Neural crest cell (in vitro differentiated cells): ENCODE data around the gene ORC1. TPM values are rescaled to one million over a fixed set of nuclear protein-coding genes. Genes with fewer than 3 reads are reported as not detected.

Experiments used
- DNase-seq: peaks from one replicate; pipeline ENCODE4 v3.0.0; 2021; ENCODE audit warnings: low read depth, mixed read lengths, low spot score
- H3K27ac Mint-ChIP-seq: one replicate; pipeline ENCODE4 v1.8.0; 2021; ENCODE audit warnings: mild to moderate bottlenecking, mixed read lengths; ENCODE audit not compliant: unreplicated experiment
- H3K27me3 Mint-ChIP-seq: 2 replicates; pipeline ENCODE4 v1.8.0; 2021; ENCODE audit warnings: low read depth, mild to moderate bottlenecking, mixed read lengths
- H3K36me3 Mint-ChIP-seq: 2 replicates; pipeline ENCODE4 v1.8.0; 2021; ENCODE audit warnings: low read depth, mild to moderate bottlenecking, mixed read lengths
- H3K4me1 Mint-ChIP-seq: 2 replicates; pipeline ENCODE4 v1.8.0; 2021; ENCODE audit warnings: mixed read lengths
- H3K4me3 Mint-ChIP-seq: one replicate; pipeline ENCODE4 v1.8.0; 2021; ENCODE audit warnings: mild to moderate bottlenecking, mixed read lengths
- H3K9me3 Mint-ChIP-seq: 2 replicates; pipeline ENCODE4 v1.8.0; 2021; ENCODE audit warnings: mixed read lengths
- total RNA-seq: library from RNA; stranded (reverse); gene quantifications from 2 replicates; pipeline ENCODE4 v1.2.1, GENCODE V29; 2021
- TF ChIP-seq, protein P1 (sequence below): fragments of 200-600 bp; sonication (generic); conservative IDR thresholded peaks from 2 replicates; pipeline ENCODE4 v1.5.0; 2021; ENCODE audit warnings: antibody characterized with exemption, mild to moderate bottlenecking

Gene ORC1
- total RNA-seq, 1 donor from 2014 or later = 36.9 TPM

DNA sequence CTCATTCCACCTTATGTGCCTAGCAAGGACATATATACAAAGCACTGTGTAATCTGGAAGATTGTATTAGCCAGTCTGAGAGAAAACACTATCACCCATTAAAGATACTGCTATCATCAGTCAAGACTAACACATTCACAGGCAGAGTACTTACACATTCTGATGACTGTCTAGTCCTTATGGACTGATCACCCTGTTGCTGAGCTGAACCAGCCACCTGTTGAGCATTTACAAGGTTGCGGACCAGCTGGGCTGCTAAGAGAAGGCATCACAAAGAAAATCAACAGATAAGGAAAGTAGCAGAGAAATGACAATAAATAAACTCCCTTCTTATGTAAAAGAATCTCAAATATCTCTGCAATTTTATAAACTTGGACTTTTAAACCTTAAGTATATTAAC lies 31.0 kb upstream of the ORC1 start:
- H3K4me3 Mint-ChIP-seq = no peak overlapping the region

DNA sequence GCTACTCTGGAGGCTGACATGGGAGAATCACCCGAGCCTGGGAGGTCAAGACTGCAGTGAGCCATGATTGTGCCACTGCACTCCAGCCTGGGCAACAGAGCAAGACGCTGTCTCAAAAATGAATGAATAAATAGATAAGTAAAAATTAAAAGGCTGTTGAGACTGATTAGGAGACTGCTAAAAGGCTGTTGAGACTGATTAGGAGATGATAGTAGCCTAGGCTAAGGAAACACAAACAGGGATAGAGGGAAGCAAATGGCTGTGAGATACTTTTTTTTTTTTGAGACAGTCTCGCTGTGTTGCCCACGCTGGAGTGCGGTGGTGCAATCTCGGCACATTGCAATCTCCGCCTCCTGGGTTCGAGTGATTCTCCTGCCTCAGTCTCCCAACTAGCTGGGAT lies 28.6 kb upstream of the ORC1 start:
- H3K36me3 Mint-ChIP-seq = peaks cover 12% of the 10 kb centered on the region
- H3K9me3 Mint-ChIP-seq = no peaks in the 10 kb centered on the region
- no peak for DNase-seq
- TF ChIP-seq, protein P1, sequence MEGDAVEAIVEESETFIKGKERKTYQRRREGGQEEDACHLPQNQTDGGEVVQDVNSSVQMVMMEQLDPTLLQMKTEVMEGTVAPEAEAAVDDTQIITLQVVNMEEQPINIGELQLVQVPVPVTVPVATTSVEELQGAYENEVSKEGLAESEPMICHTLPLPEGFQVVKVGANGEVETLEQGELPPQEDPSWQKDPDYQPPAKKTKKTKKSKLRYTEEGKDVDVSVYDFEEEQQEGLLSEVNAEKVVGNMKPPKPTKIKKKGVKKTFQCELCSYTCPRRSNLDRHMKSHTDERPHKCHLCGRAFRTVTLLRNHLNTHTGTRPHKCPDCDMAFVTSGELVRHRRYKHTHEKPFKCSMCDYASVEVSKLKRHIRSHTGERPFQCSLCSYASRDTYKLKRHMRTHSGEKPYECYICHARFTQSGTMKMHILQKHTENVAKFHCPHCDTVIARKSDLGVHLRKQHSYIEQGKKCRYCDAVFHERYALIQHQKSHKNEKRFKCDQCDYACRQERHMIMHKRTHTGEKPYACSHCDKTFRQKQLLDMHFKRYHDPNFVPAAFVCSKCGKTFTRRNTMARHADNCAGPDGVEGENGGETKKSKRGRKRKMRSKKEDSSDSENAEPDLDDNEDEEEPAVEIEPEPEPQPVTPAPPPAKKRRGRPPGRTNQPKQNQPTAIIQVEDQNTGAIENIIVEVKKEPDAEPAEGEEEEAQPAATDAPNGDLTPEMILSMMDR = no peak
- no peaks in the 10 kb centered on the region for H3K4me1 Mint-ChIP-seq
- no peaks in the 10 kb centered on the region for H3K27me3 Mint-ChIP-seq
- H3K4me3 Mint-ChIP-seq = no peak overlapping the region
- H3K27ac Mint-ChIP-seq = no peak overlapping the region

More for the DNA sequence above, 31.0 kb upstream of the ORC1 start:
- Mint-ChIP-seq H3K9me3 (no peaks in the 10 kb centered on the region), H3K27me3 (no peaks in the 10 kb centered on the region), H3K36me3 (peaks cover 8% of the 10 kb centered on the region), H3K4me1 (no peaks in the 10 kb centered on the region), H3K27ac (no peak overlapping the region)
- TF ChIP-seq, protein P1 = no peak
- no peak for DNase-seq

DNA sequence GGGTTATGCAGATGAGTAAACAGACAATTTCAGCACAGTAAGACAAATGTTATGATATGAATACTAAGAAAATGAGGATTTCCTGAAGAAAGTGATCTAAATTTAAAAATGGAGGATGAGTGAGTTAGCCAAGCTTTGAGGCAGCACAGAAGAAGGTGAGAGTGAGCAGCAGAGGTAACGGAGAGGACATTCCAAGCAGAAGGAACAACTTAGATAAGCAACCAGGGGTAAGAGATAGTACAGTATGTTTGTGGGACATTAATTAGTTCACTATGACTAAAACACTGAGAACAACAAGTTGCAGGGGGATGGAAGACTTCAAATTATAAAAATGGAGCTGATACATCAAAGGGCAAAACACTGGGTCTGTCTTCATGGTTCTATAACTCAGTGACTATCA lies 22.9 kb upstream of the ORC1 start:
- no peak overlapping the region for H3K4me3 Mint-ChIP-seq
- H3K9me3 Mint-ChIP-seq = no peaks in the 10 kb centered on the region
- no peaks in the 10 kb centered on the region for H3K27me3 Mint-ChIP-seq
- no peak for DNase-seq
- TF ChIP-seq, protein P1 = no peak
- H3K27ac Mint-ChIP-seq = no peak overlapping the region
- no peaks in the 10 kb centered on the region for H3K4me1 Mint-ChIP-seq
- H3K36me3 Mint-ChIP-seq = peaks cover 14% of the 10 kb centered on the region

DNA sequence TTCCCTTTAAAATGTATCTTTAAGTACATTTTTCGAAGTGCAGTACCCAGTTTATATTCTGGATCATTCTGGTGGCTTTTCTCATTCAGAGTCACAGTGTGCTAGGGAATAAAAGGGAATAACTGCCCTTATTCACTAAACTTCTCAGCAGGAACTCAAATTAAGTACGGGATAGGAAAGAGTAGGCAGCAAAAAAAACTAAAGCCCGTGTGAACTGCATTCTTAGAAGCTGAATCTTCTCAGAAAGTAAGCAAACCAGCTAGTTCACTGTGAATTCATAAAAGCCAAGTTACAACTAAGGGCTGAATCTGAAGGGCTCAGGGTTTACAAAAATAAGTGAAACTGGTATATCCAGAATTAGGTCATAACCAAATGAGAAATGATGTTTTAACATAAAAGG lies 22.1 kb upstream of the ORC1 start:
- no peak for DNase-seq
- Mint-ChIP-seq H3K4me3 (no peak overlapping the region), H3K27me3 (no peaks in the 10 kb centered on the region), H3K27ac (no peak overlapping the region), H3K4me1 (no peaks in the 10 kb centered on the region), H3K9me3 (no peaks in the 10 kb centered on the region), H3K36me3 (peaks cover 14% of the 10 kb centered on the region)
- TF ChIP-seq, protein P1 = no peak

DNA sequence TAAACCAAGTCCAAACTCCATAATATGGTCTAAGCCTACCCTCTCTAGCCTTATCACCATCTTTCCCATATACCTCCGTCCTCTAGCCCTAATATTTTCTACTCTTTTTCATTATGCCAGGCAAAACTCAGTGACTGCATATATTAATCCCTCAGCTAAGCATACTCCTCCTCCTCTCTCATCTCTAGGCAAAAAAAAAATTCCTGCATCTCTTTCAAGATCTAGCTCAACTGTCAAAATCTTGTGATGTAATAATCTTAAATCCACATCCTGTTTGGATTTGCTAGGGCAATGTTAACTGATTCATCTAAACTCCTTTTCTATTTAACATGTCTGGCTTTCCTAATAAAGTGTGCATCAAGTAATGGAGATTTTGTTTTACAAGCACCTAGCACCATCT lies 20.6 kb upstream of the ORC1 start:
- Mint-ChIP-seq H3K27me3 (no peaks in the 10 kb centered on the region), H3K4me1 (no peaks in the 10 kb centered on the region), H3K4me3 (no peak overlapping the region), H3K27ac (no peak overlapping the region), H3K9me3 (no peaks in the 10 kb centered on the region), H3K36me3 (peaks cover 10% of the 10 kb centered on the region)
- TF ChIP-seq, protein P1 = no peak
- DNase-seq = no peak

DNA sequence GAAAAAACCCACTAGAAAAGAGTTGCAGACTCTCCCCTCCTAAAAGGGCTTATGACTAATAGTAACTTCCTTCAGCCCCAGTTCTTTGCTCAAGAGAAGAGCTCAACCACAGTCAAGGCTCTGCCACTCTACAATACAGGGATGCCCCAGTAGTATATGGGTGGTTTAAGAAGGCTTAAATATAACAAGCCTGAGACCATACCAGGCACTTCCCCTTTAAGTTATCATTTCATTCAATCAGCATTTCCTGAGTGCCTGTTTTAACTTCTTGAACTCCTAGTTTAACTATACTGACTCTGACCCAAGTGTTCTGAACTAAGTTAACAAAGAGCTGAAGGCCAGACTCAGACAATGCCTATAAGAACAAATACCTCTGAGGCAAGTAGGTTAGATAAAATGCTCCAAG lies 20.0 kb upstream of the ORC1 start:
- Mint-ChIP-seq H3K4me3 (no peak overlapping the region), H3K4me1 (no peaks in the 10 kb centered on the region), H3K9me3 (no peaks in the 10 kb centered on the region), H3K27me3 (no peaks in the 10 kb centered on the region), H3K27ac (no peak overlapping the region), H3K36me3 (peaks cover 14% of the 10 kb centered on the region)
- TF ChIP-seq, protein P1 = no peak
- no peak for DNase-seq
